ENCODE measurements around the gene PCDH9. TPM values are rescaled to one million over a fixed set of nuclear protein-coding genes. Genes with fewer than 3 reads are reported as not detected.

PCDH9 gene
- total and polyA plus RNA-seq, 2 of the 4 experiments (the other 2 are of a cell fraction) = 2.2 to 10.2 TPM

DNA sequence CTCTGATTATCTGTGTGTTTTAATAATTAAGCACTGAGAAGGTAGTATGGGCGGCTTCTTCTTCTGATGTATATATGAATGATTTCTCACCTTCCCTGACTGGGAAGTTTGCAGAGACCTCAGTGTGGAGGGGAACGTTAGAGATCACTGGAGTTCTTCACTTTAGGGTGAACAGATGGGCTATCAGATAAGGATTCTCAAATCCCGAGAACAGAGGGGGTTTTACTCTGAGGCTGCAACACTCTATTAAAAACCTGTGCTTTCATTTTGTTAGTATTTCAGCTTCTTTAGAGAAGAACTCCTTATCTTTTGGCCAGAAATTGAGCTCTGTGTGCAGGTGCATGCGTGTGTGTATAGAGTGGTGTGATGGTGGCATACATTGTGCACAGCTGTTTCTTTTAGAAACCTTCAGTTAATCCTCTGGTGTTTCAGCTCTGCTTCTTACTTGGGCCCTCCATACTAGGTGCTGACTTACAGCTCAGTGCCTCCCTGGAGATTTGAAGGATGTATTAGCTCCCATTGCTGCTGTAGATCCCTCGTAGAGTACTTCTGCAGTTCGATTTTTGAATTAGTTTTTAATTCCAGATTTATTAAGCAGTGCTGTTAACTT lies 45.3 kb upstream of the PCDH9 start:
- no peak overlapping the region for H2AK9ac ChIP-seq (replicated peaks; ENCODE audit: low read depth, low read length, poor library complexity)
- H3K9me3 ChIP-seq (ENCODE audit: control insufficient read depth, insufficient read depth, low read length) = no peaks in the 10 kb centered on the region
- no peak overlapping the region for H3K18ac ChIP-seq (ENCODE audit: low read depth, low read length)
- no peak overlapping the region for H4K5ac ChIP-seq (ENCODE audit: low read depth, low read length)
- H4K91ac ChIP-seq (ENCODE audit: insufficient read depth, low read depth, low read length) = no peak overlapping the region
- H3K14ac ChIP-seq (replicated peaks; ENCODE audit: low read depth, low read length) = no peak overlapping the region
- no peaks in the 10 kb centered on the region for H3K27me3 ChIP-seq (ENCODE audit: control insufficient read depth, insufficient read depth, low read length)
- TF ChIP-seq MXI1 (IDR thresholded peaks at IDR 0.05; ENCODE audit: borderline replicate concordance, low read depth, low read length) (no peak), MAZ (IDR thresholded peaks at IDR 0.05; ENCODE audit: borderline replicate concordance, low read depth, low read length) (no peak)
- intact Hi-C loops (cut with micrococcal nuclease) = no loop called here
- ChIA-PET POLR2A (ENCODE audit: unreplicated experiment) (no interaction called here), CTCF (no interaction called here)
- no peak for DNase-seq
- BruUV-seq (replicated peaks) = no TSS peak
- no peak overlapping the region for H4K8ac ChIP-seq (ENCODE audit: low read depth in 2 of 2, low read length in 2 of 2)
- no peak overlapping the region for H3K23ac ChIP-seq (ENCODE audit: low read depth, low read length)
- no peak overlapping the region for H3K27ac ChIP-seq (ENCODE audit: insufficient read depth, low read length)
- dilution Hi-C loops (cut with HindIII; ENCODE audit: low sequenced_read_pairs, unreplicated experiment) = no loop called here
- H3K79me1 ChIP-seq (ENCODE audit: low read depth in 1 of 2, low read length in 2 of 2) = no peaks in the 10 kb centered on the region
- no peak for ATAC-seq (ENCODE audit: low read depth)
- H4K20me1 ChIP-seq (ENCODE audit: insufficient read depth, low read length) = no peaks in the 10 kb centered on the region
- no peak overlapping the region for H2BK5ac ChIP-seq (ENCODE audit: low read depth, low read length, poor library complexity, severe bottlenecking)
- no peak overlapping the region for H2BK15ac ChIP-seq (ENCODE audit: low read depth, low read length)
- no peak overlapping the region for H3K4me2 ChIP-seq (ENCODE audit: low read depth, low read length)
- H3K56ac ChIP-seq (ENCODE audit: extremely low read depth, insufficient read depth, low read length) = no peak overlapping the region
- no peak overlapping the region for H2BK20ac ChIP-seq (ENCODE audit: low read depth, low read length)
- WGBS, 2 experiments (ENCODE audit: extremely low coverage in 2 of 2, insufficient read length in 1 of 2) = no CpG with 5 or more reads among the region's 6 CpGs
- peaks cover 3% of the 10 kb centered on the region; the same call in 1 of the 2 replicates for H3K4me1 ChIP-seq (ENCODE audit: control insufficient read depth, insufficient read depth, low read length)
- no peak overlapping the region for H2AFZ ChIP-seq (replicated peaks; ENCODE audit: low read length, poor library complexity)
- in situ Hi-C loops (cut with MboI; ENCODE audit: low sequenced_read_pairs) = no loop called here
- H3K4ac ChIP-seq (ENCODE audit: low read depth, low read length) = no peak overlapping the region
- no peak overlapping the region for H3K4me3 ChIP-seq (ENCODE audit: insufficient read depth, low read depth, low read length)
- no peaks in the 10 kb centered on the region for H3K36me3 ChIP-seq (ENCODE audit: control insufficient read depth, insufficient read depth, low read length)
- no peaks in the 10 kb centered on the region for H3K9me1 ChIP-seq (ENCODE audit: insufficient read depth, low read length)
- H2AK5ac ChIP-seq (ENCODE audit: low read depth, low read length) = no peak overlapping the region
- no peak overlapping the region for H3K9ac ChIP-seq (ENCODE audit: low read depth, low read length)
- no peak overlapping the region for H2BK120ac ChIP-seq (ENCODE audit: low read depth, low read length)

Data from IMR-90 (cell line).